Measurements from ENCODE around the gene GSC2.

GSC2 gene

GRCh38 chr22:19152942-19153883, 3.1 kb upstream of the GSC2 start:
- DNase-seq: no peak

GRCh38 chr22:19151329-19152191, 1.5 kb upstream of the GSC2 start:
- no peak for DNase-seq

GRCh38 chr22:19150482-19151328, 613 bp upstream of the GSC2 start:
- no peak for DNase-seq

GRCh38 chr22:19149047-19149883, 827 bp downstream of the GSC2 start:
- DNase-seq: peak; percentile 49

- DNase-seq: no peak
Observed at GRCh38 chr22:19148417-19149046, 1.6 kb downstream of the GSC2 start.

GRCh38 chr22:19147195-19147780, 2.8 kb downstream of the GSC2 start:
- no peak for DNase-seq

- no peak for DNase-seq
Observed at GRCh38 chr22:19146215-19146968, 3.7 kb downstream of the GSC2 start.

GRCh38 chr22:19143967-19144400, 6.1 kb downstream of the GSC2 start:
- no peak for DNase-seq

GRCh38 chr22:19143212-19143611, 6.9 kb downstream of the GSC2 start:
- no peak for DNase-seq

- no peak for DNase-seq
Observed at GRCh38 chr22:19142394-19142793, 7.7 kb downstream of the GSC2 start.

- no peak for DNase-seq
Observed at GRCh38 chr22:19139974-19140373, 10.1 kb downstream of the GSC2 start.

- DNase-seq: no peak
Observed at GRCh38 chr22:19139001-19139356, 11.1 kb downstream of the GSC2 start.

- no peak for DNase-seq
Observed at GRCh38 chr22:19138217-19139000, 11.7 kb downstream of the GSC2 start.

GRCh38 chr22:19137384-19138216, 12.5 kb downstream of the GSC2 start:
- no peak for DNase-seq

GRCh38 chr22:19136915-19137314, 13.2 kb downstream of the GSC2 start:
- DNase-seq: no peak

GRCh38 chr22:19134874-19135273, 15.2 kb downstream of the GSC2 start:
- no peak for DNase-seq

- DNase-seq: no peak
Observed at GRCh38 chr22:19134176-19134831, 15.8 kb downstream of the GSC2 start.

GRCh38 chr22:19133561-19133960, 16.5 kb downstream of the GSC2 start:
- DNase-seq: no peak

Measured in NCI-H146 (cell line).